Measurements from ENCODE around the gene ALG8. TPM values are rescaled to one million over a fixed set of nuclear protein-coding genes. Genes with fewer than 3 reads are reported as not detected.

The ALG8 gene
- total RNA-seq, 1 experiment from 2014 or later, result 97.0 TPM

GRCh38 chr11:78168539-78169477 lies 29.4 kb upstream of the ALG8 start:
- H3K27ac ChIP-seq (ENCODE audit: low read length), result no peak overlapping the region
- CTCF ChIA-PET, result no interaction called here
- intact Hi-C loops (cut with micrococcal nuclease; ENCODE audit: unreplicated experiment), result no loop called here

DNA sequence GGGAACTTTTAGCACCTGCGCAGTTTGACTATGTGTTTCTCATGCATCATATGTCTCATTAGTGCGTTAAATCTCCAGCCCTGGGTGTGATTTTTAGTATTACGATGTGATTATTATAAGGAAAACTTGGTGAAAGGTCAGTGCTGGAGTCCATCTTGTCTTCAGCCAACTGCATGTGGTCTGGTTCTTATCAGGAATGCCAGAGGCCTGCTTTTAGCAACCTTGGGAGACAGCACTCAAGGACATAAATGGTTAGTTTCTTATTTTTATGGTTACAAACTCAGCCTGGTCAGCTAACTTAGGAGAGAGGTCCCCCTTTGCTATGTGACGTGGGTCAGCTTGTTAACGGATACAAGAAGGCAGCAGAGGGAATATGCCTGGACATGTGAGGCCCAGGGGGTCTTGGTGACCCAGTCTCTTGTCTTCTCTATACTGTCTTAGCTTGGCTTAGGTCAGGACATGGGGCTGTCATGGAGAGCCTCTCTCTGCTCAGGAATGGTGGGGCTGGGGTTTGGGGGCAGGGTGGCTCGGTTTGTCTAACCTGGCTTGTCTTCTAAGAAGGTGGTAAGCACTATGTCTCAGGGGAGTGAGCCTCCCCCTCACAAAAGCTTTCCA lies 27.5 kb upstream of the ALG8 start:
- intact Hi-C loops (cut with micrococcal nuclease; ENCODE audit: unreplicated experiment) (no loop called here), in situ Hi-C loops (cut with HindIII; ENCODE audit: low pct_unique_long_range_greater_than_20kb, low sequenced_read_pairs) (no loop called here)
- no peak for TF ChIP-seq REST (IDR thresholded peaks at IDR 0.05; ENCODE audit: insufficient read depth in 1 of 2, low read depth in 2 of 2, low read length in 1 of 2)
- TF ChIP-seq POLR2AphosphoS5 (IDR thresholded peaks at IDR 0.05; ENCODE audit: low read depth, low read length), result no peak
- TF ChIP-seq, protein P1, sequence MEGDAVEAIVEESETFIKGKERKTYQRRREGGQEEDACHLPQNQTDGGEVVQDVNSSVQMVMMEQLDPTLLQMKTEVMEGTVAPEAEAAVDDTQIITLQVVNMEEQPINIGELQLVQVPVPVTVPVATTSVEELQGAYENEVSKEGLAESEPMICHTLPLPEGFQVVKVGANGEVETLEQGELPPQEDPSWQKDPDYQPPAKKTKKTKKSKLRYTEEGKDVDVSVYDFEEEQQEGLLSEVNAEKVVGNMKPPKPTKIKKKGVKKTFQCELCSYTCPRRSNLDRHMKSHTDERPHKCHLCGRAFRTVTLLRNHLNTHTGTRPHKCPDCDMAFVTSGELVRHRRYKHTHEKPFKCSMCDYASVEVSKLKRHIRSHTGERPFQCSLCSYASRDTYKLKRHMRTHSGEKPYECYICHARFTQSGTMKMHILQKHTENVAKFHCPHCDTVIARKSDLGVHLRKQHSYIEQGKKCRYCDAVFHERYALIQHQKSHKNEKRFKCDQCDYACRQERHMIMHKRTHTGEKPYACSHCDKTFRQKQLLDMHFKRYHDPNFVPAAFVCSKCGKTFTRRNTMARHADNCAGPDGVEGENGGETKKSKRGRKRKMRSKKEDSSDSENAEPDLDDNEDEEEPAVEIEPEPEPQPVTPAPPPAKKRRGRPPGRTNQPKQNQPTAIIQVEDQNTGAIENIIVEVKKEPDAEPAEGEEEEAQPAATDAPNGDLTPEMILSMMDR (IDR thresholded peaks at IDR 0.05), result no peak
- TF ChIP-seq TCF7L2 (IDR thresholded peaks at IDR 0.05; ENCODE audit: low read depth, low read length), result no peak
- TF ChIP-seq SIN3A (IDR thresholded peaks at IDR 0.05; ENCODE audit: borderline replicate concordance, insufficient read depth, low read depth, low read length), result no peak
- ATAC-seq (no peak), DNase-seq (ENCODE audit: low read depth, low spot score) (no peak)
- ChIA-PET CTCF (no interaction called here), POLR2A (interaction anchor here (0.6 kb wide), 1 partner anchor 270 kb away, joined by 4 read pairs; no protein-coding TSS in a partner anchor)
- H3K36me3 ChIP-seq (ENCODE audit: control insufficient read depth, insufficient read depth, low read length), result no peaks in the 10 kb centered on the region
- no peak overlapping the region for H3K4me3 ChIP-seq (ENCODE audit: low read depth in 2 of 2, low read length in 2 of 2)
- H3K27ac ChIP-seq (ENCODE audit: low read length), result no peak overlapping the region
- no TSS peak for BruUV-seq (replicated peaks)
- no peaks in the 10 kb centered on the region for H3K9me3 ChIP-seq (ENCODE audit: control insufficient read depth, insufficient read depth, low read depth, low read length)
- H3K4me1 ChIP-seq (ENCODE audit: control insufficient read depth, insufficient read depth, low read length), result no peaks in the 10 kb centered on the region
- H3K27me3 ChIP-seq (ENCODE audit: control insufficient read depth, insufficient read depth, low read length), result no peaks in the 10 kb centered on the region

More at GRCh38 chr11:78168539-78169477, 29.4 kb upstream of the ALG8 start:
- Histone ChIP-seq H3K4me1 (ENCODE audit: control insufficient read depth, insufficient read depth, low read length) (no peaks in the 10 kb centered on the region), H3K27me3 (ENCODE audit: control insufficient read depth, insufficient read depth, low read length) (no peaks in the 10 kb centered on the region), H3K9me3 (ENCODE audit: control insufficient read depth, insufficient read depth, low read depth, low read length) (no peaks in the 10 kb centered on the region), H3K4me3 (ENCODE audit: low read depth in 2 of 2, low read length in 2 of 2) (no peak overlapping the region), H3K36me3 (ENCODE audit: control insufficient read depth, insufficient read depth, low read length) (no peaks in the 10 kb centered on the region)
- POLR2A ChIA-PET, result no interaction called here
- TF ChIP-seq, protein P1 (IDR thresholded peaks at IDR 0.05), result no peak
- no peak for TF ChIP-seq POLR2AphosphoS5 (IDR thresholded peaks at IDR 0.05; ENCODE audit: low read depth, low read length)
- TF ChIP-seq TCF7L2 (IDR thresholded peaks at IDR 0.05; ENCODE audit: low read depth, low read length), result no peak
- no peak for ATAC-seq
- no peak for DNase-seq (ENCODE audit: low read depth, low spot score)
- no TSS peak for BruUV-seq (replicated peaks)
- in situ Hi-C loops (cut with HindIII; ENCODE audit: low pct_unique_long_range_greater_than_20kb, low sequenced_read_pairs), result no loop called here

Data from Panc1 (cell line).